Body of pancreas (tissue), 4 donors: ENCODE data around the gene CD1D.
"Not testable (repeated sequence)": the region's sequence is repeated elsewhere in the genome, so short reads cannot be mapped to it uniquely, and the experiment has no call there.

Experiments used
- CTCF ChIP-seq, 7 experiments: fragments of 450-650 bp in 4 of 7; fragments of 200-600 bp in 3 of 7; sonication (generic) in 3 of 7; IDR thresholded peaks; one replicate each; pipeline ENCODE4 v1.5.1; 2016 to 2019; ENCODE audit warnings: antibody characterized with exemption in 7 of 7
- POLR2A ChIP-seq, 3 donors: fragments of 450-650 bp; IDR thresholded peaks; one replicate each; pipeline ENCODE4 v1.6.1; 2016; ENCODE audit warnings: antibody characterized with exemption in 3 of 3, mild to moderate bottlenecking in 2 of 3

- not testable (repeated sequence) for TF ChIP-seq CTCF, POLR2A (IDR thresholded peaks at IDR 0.05)
Measured at GRCh38 chr1:158176849-158177699, 3.6 kb upstream of the CD1D start.
